Esophagus squamous epithelium (tissue), 4 donors: ENCODE results near the gene RFX2.

Source experiments
- CTCF ChIP-seq, 6 experiments: fragments of 450-650 bp in 4 of 6; fragments of 200-600 bp in 2 of 6; sonication (generic) in 2 of 6; IDR thresholded peaks; one replicate each; pipeline ENCODE4 v1.5.1; 2016 to 2019; ENCODE audit warnings: antibody characterized with exemption in 6 of 6, mild to moderate bottlenecking in 4 of 6, moderate library complexity in 4 of 6
- POLR2A ChIP-seq, 4 donors: fragments of 450-650 bp; IDR thresholded peaks; one replicate each; pipeline ENCODE4 v1.6.1; 2017; ENCODE audit warnings: antibody characterized with exemption in 4 of 4, mild to moderate bottlenecking in 4 of 4, moderate library complexity in 3 of 4

GRCh38 chr19:5966215-5966614 lies 144.1 kb downstream of the RFX2 start:
- TF ChIP-seq CTCF (IDR thresholded peaks at IDR 0.05) (no peak), POLR2A (IDR thresholded peaks at IDR 0.05) (no peak)
